Activated CD4-positive, alpha-beta T cell treated with anti-CD3 and anti-CD28 coated beads, Interleukin-2, amount 50 U/mL, for 1 hour (primary cell): ENCODE data around the gene LRRC4C.
"Not testable (repeated sequence)": the region's sequence is repeated elsewhere in the genome, so short reads cannot be mapped to it uniquely, and the experiment has no call there.

ENCODE experiments used
- DNase-seq: peaks from one replicate; pipeline ENCODE4 v3.0.0-alpha.2; 2020

LRRC4C gene

DNA sequence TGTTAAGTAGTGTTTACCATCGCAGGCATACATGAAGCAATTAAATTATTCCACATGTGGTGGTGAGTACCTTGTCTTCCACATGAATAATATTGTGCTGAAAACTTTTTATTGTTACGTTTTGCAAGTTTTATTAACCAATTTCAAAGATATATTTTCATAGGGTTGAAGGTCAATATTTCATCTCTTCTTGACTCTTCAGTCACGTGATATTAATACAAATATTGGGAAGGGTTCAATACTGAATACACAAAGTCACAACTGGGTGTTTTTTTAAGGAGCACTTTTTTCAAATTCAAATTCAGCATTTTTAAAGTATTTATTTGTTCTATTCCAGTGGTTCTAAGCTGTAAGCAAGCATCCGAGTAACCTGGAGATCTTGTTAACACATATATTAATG, 348.9 kb downstream of the LRRC4C start:
- no peak for DNase-seq

DNA sequence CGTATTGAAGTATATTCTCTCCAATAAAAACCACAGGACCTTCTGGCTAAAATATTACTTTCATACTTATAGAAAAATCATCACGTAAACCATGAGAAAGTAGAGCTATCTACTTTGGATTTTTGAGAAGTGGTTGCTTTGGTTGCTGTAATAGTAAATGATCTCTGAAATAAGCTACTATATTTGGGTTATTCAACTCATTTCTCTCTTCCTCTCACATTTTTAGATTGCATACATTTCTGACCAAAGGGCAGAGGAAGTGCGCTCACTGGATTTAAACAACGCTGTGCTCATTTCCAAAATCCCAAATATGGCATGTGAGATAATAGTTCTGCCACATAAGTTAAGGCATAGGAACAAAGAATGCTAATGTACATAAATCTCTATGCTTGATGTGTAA, 357.0 kb downstream of the LRRC4C start:
- DNase-seq: no peak

DNA sequence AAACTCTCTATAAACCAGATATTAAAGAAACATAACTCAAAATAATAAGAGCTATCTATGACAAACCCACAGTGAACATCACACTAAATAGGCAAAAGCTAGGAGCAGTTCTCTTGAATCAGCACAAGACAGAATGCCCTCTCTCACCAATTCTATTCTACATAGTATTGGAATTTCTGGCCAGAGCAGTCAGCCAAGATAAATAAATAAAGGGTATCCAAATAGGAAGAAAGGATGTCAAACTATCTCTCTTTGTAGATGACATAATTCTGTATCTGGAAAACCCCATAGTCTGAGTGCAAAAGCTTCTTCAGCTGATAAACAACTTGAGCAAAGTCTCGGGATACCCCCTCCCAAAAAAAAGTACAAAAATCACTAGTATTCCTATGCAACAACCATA, 359.8 kb downstream of the LRRC4C start:
- no peak for DNase-seq

- no peak for DNase-seq
Measured at GRCh38 chr11:41085123-41085522, 374.3 kb downstream of the LRRC4C start.

DNA sequence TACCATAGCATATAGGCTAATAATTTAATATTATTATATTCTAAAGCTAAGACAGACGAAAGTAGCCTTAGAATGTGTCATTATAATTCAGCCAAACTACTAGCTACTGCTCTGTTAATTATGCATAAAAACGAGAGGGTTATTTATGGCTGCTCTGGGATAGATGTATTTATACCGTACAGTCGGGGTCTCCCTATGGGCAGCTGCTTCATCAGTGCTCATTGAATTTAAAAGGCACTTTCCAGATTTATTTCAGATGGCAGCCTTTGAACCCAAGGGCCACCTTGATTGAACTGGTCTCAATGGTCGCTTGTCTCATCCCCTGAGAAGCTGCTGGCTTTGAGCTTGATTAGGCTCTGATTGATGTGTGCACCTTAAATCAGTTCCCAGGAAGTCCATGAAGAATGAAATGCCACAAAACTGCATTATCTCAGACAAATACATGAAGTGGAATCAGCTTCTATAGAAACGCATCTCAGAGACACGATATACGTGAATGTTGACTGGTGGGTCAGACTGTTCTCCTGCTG, 377.6 kb downstream of the LRRC4C start:
- no peak for DNase-seq

GRCh38 chr11:41074318-41074717, 385.1 kb downstream of the LRRC4C start:
- no peak for DNase-seq

DNA sequence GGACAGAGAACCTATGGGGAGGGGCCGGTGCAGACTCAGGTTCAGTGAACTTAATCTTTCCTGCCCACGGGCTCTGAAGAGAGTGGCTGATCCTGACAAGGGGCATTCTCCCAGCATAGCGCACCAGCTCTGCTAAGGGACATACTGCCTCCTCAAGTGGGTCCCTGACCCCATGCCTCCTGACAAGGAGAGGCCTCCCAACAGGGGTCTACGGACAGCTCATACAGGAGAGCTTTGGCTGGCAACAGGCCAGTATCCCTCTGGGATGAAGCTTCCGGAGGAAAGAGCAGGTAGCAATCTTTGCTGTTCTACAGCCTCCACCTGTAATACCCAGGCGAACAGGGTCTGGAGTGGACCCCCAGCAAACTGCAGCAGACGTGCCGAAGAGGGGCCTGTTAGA, 394.0 kb downstream of the LRRC4C start:
- DNase-seq: no peak

DNA sequence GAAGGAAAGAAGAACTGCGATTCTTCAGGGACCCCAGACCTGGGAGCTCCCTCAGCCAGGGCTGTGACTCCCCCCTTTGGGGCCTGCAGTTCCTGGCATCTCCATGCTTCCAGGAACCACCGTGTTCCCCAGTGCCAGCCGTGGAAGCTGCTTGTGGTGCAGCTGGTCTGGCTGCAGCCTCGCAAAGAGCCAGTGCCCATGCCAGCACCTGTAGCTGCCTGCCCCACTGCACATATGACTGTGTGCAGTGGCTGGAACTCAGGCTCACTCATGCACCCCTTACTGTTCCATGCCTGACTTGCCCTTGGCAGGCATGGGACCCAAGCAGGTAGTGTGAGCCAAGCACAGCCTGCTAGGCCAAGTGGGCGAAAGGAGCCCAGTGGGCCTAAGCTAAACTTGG, 401.3 kb downstream of the LRRC4C start:
- no peak for DNase-seq

DNA sequence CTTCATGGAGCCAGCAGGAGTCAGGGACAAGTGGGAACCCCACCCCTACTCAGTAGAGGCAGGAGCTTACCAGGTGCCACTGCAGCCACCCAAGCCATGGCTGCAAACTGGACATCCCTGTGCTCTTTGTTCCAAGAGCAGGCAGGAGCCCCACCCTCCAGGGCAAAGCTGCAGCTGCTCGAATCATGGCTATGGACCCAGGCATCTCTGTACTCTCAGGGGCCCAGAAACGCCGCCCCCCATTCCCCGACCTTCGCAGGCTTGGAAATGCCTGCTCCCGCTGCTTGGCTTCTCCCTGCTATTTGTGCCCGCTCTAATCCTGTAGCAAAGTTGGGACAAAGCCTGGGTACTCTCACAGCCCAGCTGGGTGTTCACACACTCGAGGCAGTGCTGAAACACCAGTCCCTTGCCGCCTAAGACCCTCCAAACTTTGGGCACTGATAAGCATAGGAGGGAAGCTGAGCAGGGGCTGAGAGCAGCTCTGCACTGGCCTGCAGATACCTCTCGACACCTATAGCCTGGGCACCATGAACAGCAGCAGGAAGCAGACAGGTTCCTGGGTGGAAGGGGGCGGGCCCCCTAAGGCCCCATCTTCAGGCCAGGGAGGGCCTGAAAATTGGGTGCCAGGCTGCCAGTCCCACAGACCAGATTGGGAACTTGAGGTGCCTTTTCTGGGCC, 402.4 kb downstream of the LRRC4C start:
- DNase-seq: no peak

DNA sequence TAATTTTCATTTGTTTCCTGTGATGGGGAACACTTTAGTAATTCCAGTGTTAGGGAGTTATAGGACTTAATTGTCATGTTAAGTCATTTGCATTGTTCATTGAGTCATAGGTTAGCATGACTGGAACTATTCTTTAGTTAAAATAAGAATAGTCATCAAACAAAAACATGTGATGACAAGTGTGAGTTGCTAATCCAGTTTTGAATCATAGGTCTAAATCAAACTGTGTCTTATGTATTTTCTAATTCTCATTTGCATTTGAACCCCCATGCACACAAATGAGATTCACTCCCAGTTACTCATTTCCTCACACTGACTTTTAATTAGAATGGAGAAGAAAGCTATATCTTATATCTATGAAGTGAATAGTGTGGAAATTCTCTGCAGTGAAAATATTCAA, 405.6 kb downstream of the LRRC4C start:
- DNase-seq: no peak

GRCh38 chr11:41051919-41052635, 407.4 kb downstream of the LRRC4C start:
- no peak for DNase-seq

DNA sequence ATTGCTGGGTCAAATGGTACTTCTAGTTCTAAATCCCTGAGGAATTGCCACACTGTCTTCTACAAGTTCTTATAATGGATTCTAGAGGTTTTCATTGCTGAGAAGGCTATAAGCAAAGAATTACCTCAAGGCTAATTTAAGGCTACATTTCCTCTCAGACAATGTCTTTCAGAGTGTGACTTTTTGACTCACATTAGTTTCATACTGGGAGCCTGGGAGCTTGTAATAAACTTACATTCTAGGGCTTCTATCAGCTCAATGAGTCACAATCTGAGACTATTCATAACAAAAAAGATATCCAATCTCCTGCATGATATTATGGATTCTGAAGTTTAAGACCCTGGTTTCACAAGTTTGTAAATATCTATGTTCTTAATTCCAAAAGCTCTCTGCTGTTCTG, 408.7 kb downstream of the LRRC4C start:
- DNase-seq: no peak

DNA sequence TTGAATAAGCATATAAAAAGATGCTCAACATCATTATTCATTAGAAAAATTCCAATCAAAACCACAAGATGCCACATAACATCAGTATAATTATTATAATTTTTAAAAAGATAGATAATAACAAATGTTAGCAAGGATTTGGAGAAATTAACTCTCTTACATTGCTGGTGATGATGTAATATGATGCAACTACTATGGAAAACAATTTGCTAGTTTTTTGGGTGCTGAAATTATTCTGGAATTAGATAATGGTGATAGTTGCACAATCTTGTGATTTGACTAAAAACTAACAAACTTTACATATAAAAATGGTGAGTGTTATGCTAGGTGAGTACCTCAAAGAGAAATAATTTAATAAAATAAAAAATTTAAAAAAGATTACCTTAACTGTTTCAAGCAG, 412.2 kb downstream of the LRRC4C start:
- DNase-seq: no peak

DNA sequence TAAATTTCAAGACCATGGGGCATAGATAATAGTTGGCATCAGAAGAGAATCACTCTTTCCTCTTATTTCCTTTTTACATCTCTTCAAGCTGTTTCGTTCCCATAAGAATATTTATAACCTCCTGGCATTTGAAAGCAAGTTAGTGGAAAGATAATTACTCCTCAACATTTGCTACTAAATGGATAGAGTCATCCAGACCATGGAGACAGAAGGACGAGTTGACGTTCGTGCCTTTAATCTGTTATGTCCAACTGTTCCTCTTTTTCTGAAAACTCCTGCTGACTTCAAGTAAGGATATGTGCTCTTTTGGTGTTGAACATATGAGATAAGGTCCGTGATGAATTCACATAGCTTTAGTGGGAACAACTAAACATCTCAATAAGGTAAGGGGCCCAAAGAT, 414.2 kb downstream of the LRRC4C start:
- DNase-seq: no peak

DNA sequence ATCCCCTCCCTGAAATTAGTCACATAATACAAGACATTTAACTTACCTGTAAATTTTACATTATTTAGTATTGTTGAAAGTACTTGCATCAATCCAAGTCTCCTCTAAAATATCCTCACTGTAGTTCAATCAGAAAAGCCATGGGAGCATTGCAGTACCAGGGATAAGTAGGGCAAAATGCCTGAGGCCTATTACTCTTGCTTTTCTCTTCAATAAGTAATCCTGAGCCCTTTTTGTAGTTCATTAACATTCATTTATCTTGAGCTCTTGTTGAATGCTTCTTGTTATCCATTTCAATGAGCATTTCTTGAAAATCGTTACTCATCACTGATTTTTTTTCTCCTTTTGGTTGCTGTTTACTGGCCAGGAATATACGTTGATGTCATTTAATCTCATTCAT, 414.7 kb downstream of the LRRC4C start:
- DNase-seq: no peak

DNA sequence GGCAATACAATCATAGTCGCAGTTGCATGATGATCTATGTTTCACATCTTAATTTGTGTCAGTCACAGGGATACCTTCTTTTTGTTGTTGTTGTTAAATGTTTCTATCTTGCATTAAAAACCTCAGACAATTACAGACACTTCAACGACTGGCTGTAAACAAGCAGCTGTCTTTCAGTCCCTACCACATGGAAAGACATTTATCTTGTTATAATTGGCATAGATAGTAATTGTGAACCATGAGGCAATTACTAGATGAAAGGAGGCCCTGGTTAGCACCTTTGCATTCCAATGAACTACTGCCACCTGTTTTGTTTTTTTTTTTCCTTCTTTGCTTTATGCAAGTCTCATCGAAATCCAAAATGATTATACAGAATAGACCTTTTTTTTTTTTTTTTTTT, 416.8 kb downstream of the LRRC4C start:
- DNase-seq: no peak

- no peak for DNase-seq
Measured at GRCh38 chr11:41040474-41040873, 419.0 kb downstream of the LRRC4C start.

DNA sequence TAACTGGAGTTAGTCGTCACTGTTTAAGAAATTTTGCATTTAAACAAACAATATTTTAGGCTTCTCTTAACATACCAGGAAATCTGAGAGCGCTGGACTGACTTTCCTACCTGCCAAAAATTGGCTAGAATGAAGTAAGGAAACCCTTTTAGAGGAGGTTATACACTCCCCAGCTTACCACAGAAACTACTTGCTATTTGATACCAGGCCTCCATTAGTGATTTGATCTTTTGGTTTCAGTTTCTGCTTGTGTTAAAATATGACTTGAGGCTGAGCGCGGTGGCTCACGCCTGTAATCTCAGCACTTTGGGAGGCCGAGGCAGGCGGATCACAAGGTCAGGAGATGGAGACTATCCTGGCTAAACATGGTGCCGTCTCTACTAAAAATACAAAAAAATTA, 419.9 kb downstream of the LRRC4C start:
- no peak for DNase-seq

- no peak for DNase-seq
Measured at GRCh38 chr11:41031551-41032060, 427.8 kb downstream of the LRRC4C start.

- no peak for DNase-seq
Measured at GRCh38 chr11:41020259-41020658, 439.2 kb downstream of the LRRC4C start.

GRCh38 chr11:41019666-41020065, 439.8 kb downstream of the LRRC4C start:
- not testable (repeated sequence) for DNase-seq

GRCh38 chr11:41018224-41018623, 441.2 kb downstream of the LRRC4C start:
- DNase-seq: no peak

GRCh38 chr11:41010361-41011050, 448.9 kb downstream of the LRRC4C start:
- DNase-seq: no peak

GRCh38 chr11:41005986-41006385, 453.5 kb downstream of the LRRC4C start:
- no peak for DNase-seq
